HepG2 (cell line): Measurements from ENCODE around the gene DDRGK1. TPM values are rescaled to one million over a fixed set of nuclear protein-coding genes. Genes with fewer than 3 reads are reported as not detected.

Source experiments
- ATAC-seq: fragments of 200-7000 bp; cut with Tn5 transposase; 3 replicates; pipeline ENCODE4 v1.9.1; 2020; ENCODE audit warnings: mild to moderate bottlenecking, moderate library complexity
- BruUV-seq: library from RNA; stranded (reverse); fragments of 400-500 nt; replicated peaks from 2 replicates; lab custom pipeline; 2021; lab: Mats Ljungman, UMichigan
- CTCF ChIA-PET: fragments of 300-600 bp; formaldehyde crosslinking; extraction: SDS; loops from one replicate; lab custom pipeline; 2021; ENCODE audit warnings: low total read pairs, inconsistent platforms, low intra/inter-chr PET ratio; lab: Yijun Ruan, JAX
- POLR2A ChIA-PET: fragments of 350-600 bp; sonication (Branson Sonifier 250); formaldehyde crosslinking; loops from one replicate; lab custom pipeline; 2020; ENCODE audit warnings: antibody characterized with exemption, inconsistent platforms; lab: Yijun Ruan, JAX
- DNase-seq: peaks from one replicate; pipeline ENCODE4 v3.0.0-alpha.2; 2015; ENCODE audit warnings: low spot score
- FAIRE-seq: peaks from 3 replicates; lab custom pipeline; 2011; peaks lifted over from hg19 to GRCh38; lab: Jason Lieb, UNC
- H2AFZ ChIP-seq: one replicate; pipeline ENCODE4 v1.6.1; 2011; ENCODE audit warnings: low read length, inconsistent platforms
- H3K27ac ChIP-seq: fragments of 300-600 bp; 3 replicates; pipeline ENCODE4 v1.8.0; 2011; ENCODE audit warnings: mixed run types, mild to moderate bottlenecking, mixed read lengths, low read length, inconsistent platforms; ENCODE audit not compliant: insufficient read depth; ENCODE audit errors: extremely low read length
- H3K27me3 ChIP-seq, 2 experiments: fragments of 200-600 bp in 1 of 2; 2 replicates in 1 of 2; 3 replicates in 1 of 2; pipeline versions ENCODE4 v1.6.0 to v1.8.0; 2011; ENCODE audit warnings: low read length in 2 of 2, mild to moderate bottlenecking in 2 of 2, moderate library complexity in 2 of 2, inconsistent platforms in 1 of 2; ENCODE audit not compliant: insufficient read depth in 2 of 2, control insufficient read depth in 1 of 2
- H3K36me3 ChIP-seq, 2 experiments: fragments of 200-600 bp in 1 of 2; replicated peaks in 1 of 2; 2 replicates in 1 of 2; 3 replicates in 1 of 2; pipeline versions ENCODE4 v1.5.1 to v1.8.0; 2011; ENCODE audit warnings: low read length in 2 of 2, inconsistent platforms in 1 of 2; ENCODE audit not compliant: insufficient read depth in 2 of 2, control insufficient read depth in 1 of 2
- H3K4me1 ChIP-seq: 2 replicates; pipeline ENCODE4 v1.5.1; 2012; ENCODE audit warnings: low read length, inconsistent platforms; ENCODE audit not compliant: insufficient read depth
- H3K4me2 ChIP-seq: 2 replicates; pipeline ENCODE4 v1.6.0; 2011; ENCODE audit warnings: low read depth, low read length, inconsistent platforms
- H3K4me3 ChIP-seq, 3 experiments: fragments of 200-600 bp in 1 of 3; sonication (generic), shearing (Covaris generic) in 1 of 3; replicated peaks in 1 of 3; 2 replicates each; pipeline ENCODE4 v1.5.1; 2011 to 2016; ENCODE audit warnings: low read length in 3 of 3, inconsistent platforms in 2 of 3, low read depth in 2 of 3, mild to moderate bottlenecking in 2 of 3, control low read depth in 1 of 3, mixed read lengths in 1 of 3; ENCODE audit not compliant: insufficient read depth in 1 of 3
- H3K79me2 ChIP-seq: one replicate; pipeline ENCODE4 v1.6.1; 2011; ENCODE audit warnings: low read length, inconsistent platforms; ENCODE audit not compliant: insufficient read depth
- H3K9ac ChIP-seq: 2 replicates; pipeline ENCODE4 v1.6.0; 2011; ENCODE audit warnings: mild to moderate bottlenecking, low read depth, low read length, inconsistent platforms; ENCODE audit not compliant: insufficient read depth
- H3K9me3 ChIP-seq: 2 replicates; pipeline ENCODE4 v1.5.1; 2012; ENCODE audit warnings: mild to moderate bottlenecking, low read length
- H4K20me1 ChIP-seq: 2 replicates; pipeline ENCODE4 v1.6.0; 2011; ENCODE audit warnings: inconsistent platforms, mild to moderate bottlenecking, low read length, moderate library complexity; ENCODE audit not compliant: insufficient read depth
- CHD2 ChIP-seq: IDR thresholded peaks from 2 replicates; pipeline ENCODE4 v1.6.1; 2011; ENCODE audit warnings: low read depth, low read length, improper control_type of control experiment
- GLI4 ChIP-seq: sonication (generic); formaldehyde crosslinking; IDR thresholded peaks from 2 replicates; pipeline ENCODE4 v1.5.1; 2020; ENCODE audit warnings: missing genetic modification reagents, mild to moderate bottlenecking, moderate library complexity, borderline replicate concordance
- HNRNPH1 ChIP-seq: fragments of 200-400 bp; formaldehyde crosslinking; optimal IDR thresholded peaks from 2 replicates; pipeline ENCODE3; 2017; ENCODE audit warnings: mild to moderate bottlenecking, low read depth, low read length
- NAIF1 ChIP-seq: sonication (generic); formaldehyde crosslinking; IDR thresholded peaks from 2 replicates; pipeline ENCODE4 v1.5.0; 2020; ENCODE audit warnings: mild to moderate bottlenecking, missing genetic modification reagents, borderline replicate concordance
- PHF8 ChIP-seq: sonication (generic); formaldehyde crosslinking; IDR thresholded peaks from 2 replicates; pipeline ENCODE4 v1.5.0; 2020; ENCODE audit warnings: missing genetic modification reagents
- SKIL ChIP-seq: sonication (generic); formaldehyde crosslinking; IDR thresholded peaks from 2 replicates; pipeline ENCODE4 v1.8.0; 2022; ENCODE audit warnings: missing genetic modification reagents, mild to moderate bottlenecking, moderate library complexity, borderline replicate concordance
- SNAPC4 ChIP-seq: sonication (generic); formaldehyde crosslinking; IDR thresholded peaks from 2 replicates; pipeline ENCODE4 v1.4.0; 2020; ENCODE audit warnings: mild to moderate bottlenecking, missing genetic modification reagents
- ZBTB25 ChIP-seq: IDR thresholded peaks from 2 replicates; pipeline ENCODE4 v1.6.1; 2018; ENCODE audit warnings: missing genetic modification reagents
- ZNF333 ChIP-seq: sonication (generic); formaldehyde crosslinking; IDR thresholded peaks from 2 replicates; pipeline ENCODE4 v1.4.0; 2020; ENCODE audit warnings: mild to moderate bottlenecking, missing genetic modification reagents, borderline replicate concordance
- ZNF510 ChIP-seq: sonication (generic); formaldehyde crosslinking; IDR thresholded peaks from 2 replicates; pipeline ENCODE4 v1.4.0; 2020; ENCODE audit warnings: low read depth, mild to moderate bottlenecking, missing genetic modification reagents
- ZNF547 ChIP-seq: sonication (generic); formaldehyde crosslinking; IDR thresholded peaks from 2 replicates; pipeline ENCODE4 v1.5.1; 2020; ENCODE audit warnings: mild to moderate bottlenecking, missing genetic modification reagents
- ZNF713 ChIP-seq: sonication (generic); formaldehyde crosslinking; IDR thresholded peaks from 2 replicates; pipeline ENCODE4 v1.4.0; 2020; ENCODE audit warnings: mild to moderate bottlenecking, missing genetic modification reagents
- WGBS: methylation state at CpG from one replicate; pipeline ENCODE4 v1.1.6; 2017; ENCODE audit warnings: low lambda C conversion rate; 5-methylcytosine and 5-hydroxymethylcytosine counted together
- in situ Hi-C: cut with HindIII; loops from 2 replicates; pipeline ENCODE4 v1.10.0; 2017; ENCODE audit warnings: low pct_unique_long_range_greater_than_20kb; ENCODE audit not compliant: extremely low pct_ligation_motif_present
- intact Hi-C: fragments of 100-400 bp; cut with micrococcal nuclease; formaldehyde crosslinking; loops from one replicate; pipeline ENCODE4 v1.10.0; 2022; ENCODE audit not compliant: unreplicated experiment
- polyA plus RNA-seq, 8 experiments: library from polyadenylated mRNA; depleted of rRNA in 3 of 8; stranded (reverse) in 7 of 8; unstranded in 1 of 8; fragments of >200 nt; fragmentation: Illumina TruSeq in 4 of 8; extraction: Trizol in 4 of 8; gene quantifications; 2 replicates each; pipeline versions ENCODE4 v1.2.1 to v1.2.3, GENCODE V29; 2011 to 2016; ENCODE audit warnings: low read depth in 4 of 8, missing spikeins in 1 of 8, mixed read lengths in 1 of 8; ENCODE audit not compliant: insufficient read depth in 1 of 8
- total RNA-seq, 5 experiments: library from RNA; depleted of rRNA; stranded (reverse); fragments of >200 nt; fragmentation: Illumina TruSeq; extraction: Trizol; gene quantifications; 2 replicates each; pipeline ENCODE4 v1.2.3, GENCODE V29; 2016; ENCODE audit warnings: low read depth in 1 of 5

DDRGK1 gene
- total and polyA plus RNA-seq, 2 of the 13 experiments (the other 11 are each of a cell fraction or from before 2014, with no cell fraction given): 96.7 to 149 TPM

GRCh38 chr20:3224681-3225421 lies 20.4 kb upstream of the DDRGK1 start (continued):
- peak; percentile 80 for TF ChIP-seq SKIL (CRISPR knock-in tag)
- TF ChIP-seq, all 625 proteins: peak for 275

GRCh38 chr20:3223994-3224680 lies 19.7 kb upstream of the DDRGK1 start:
- Histone ChIP-seq H3K9ac (peak overlapping the region; percentile 56), H3K9me3 (no peaks in the 10 kb centered on the region), H3K4me2 (peak overlapping the region; percentile 73), H3K27me3 (no peaks in the 10 kb centered on the region), H3K4me3 (0 out of 6 replicates have a peak overlapping the region, but pooled peaks of 1 of the 3 experiments have one; percentile 19), H3K79me2 (no peaks in the 10 kb centered on the region), H4K20me1 (no peaks in the 10 kb centered on the region), H3K4me1 (peaks cover 80% of the 10 kb centered on the region), H3K36me3 (peaks cover 16 to 20% of the 10 kb centered on the region in 2 experiments), H2AFZ (no peak overlapping the region), H3K27ac (peak overlapping the region; percentile 73)
- ChIA-PET CTCF (no interaction called here), POLR2A (interaction anchor here (0.8 to 10.0 kb wide), 14 partner anchors 8 to 246 kb away, joined by 3 to 149 read pairs (median 8); partner anchors contain the start of genes ATRN, FASTKD5, ITPA and SLC4A11)
- 89% methylated on average over 17 of the region's 20 CpGs for WGBS
- intact Hi-C loops (loop anchor here (1.0 kb wide), 1 partner anchor 8 kb away; no protein-coding TSS in a partner anchor), in situ Hi-C loops (no loop called here)
- DNase-seq (no peak), ATAC-seq (peak; percentile 14), FAIRE-seq (no peak)
- no TSS peak for BruUV-seq
- TF ChIP-seq PHF8: peak; percentile 14; the same call in 1 of the 2 replicates
- no peak for TF ChIP-seq ZNF713
- TF ChIP-seq NAIF1 (CRISPR knock-in tag): no peak
- 0 out of 2 replicates have a peak, but pooled peaks have one; percentile 6 for TF ChIP-seq ZNF547 (CRISPR knock-in tag)
- TF ChIP-seq ZNF510 (CRISPR knock-in tag): no peak
- no peak for TF ChIP-seq ZBTB25 (CRISPR knock-in tag)
- TF ChIP-seq SNAPC4 (CRISPR knock-in tag): no peak
- TF ChIP-seq HNRNPH1: no peak
- TF ChIP-seq GLI4: no peak
- TF ChIP-seq ZNF333 (CRISPR knock-in tag): no peak
- TF ChIP-seq CHD2: no peak
